Activated CD8-positive, alpha-beta memory T cell treated with anti-CD3 and anti-CD28 coated beads, Interleukin-2, amount 50 U/mL, for 24 hours (primary cell): Measurements from ENCODE around the gene PSME3.

Source experiments
- DNase-seq: peaks from one replicate; pipeline ENCODE4 v3.0.0-alpha.2; 2020; ENCODE audit errors: extremely low read depth

PSME3 gene

DNA sequence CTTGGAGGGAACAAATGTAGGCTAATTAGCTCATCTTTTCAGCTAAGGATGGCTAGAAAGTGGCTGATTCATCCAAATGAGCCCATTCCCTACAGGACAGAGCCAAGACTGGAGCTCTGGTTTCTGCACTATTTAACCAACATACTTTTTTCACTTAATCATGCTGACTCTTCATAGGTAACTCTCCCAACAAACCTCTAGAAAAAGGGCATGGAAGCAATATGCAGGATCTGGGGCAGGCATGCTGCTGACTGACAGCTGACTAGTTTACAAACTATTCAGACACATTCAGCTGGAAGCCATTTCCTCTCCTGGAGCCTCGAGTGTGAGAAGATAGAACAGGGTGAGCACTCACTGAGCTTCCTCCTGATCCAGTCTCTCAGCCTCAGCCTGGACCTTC is 15.3 kb upstream of the PSME3 start:
- DNase-seq = no peak

- DNase-seq = no peak
Observed at GRCh38 chr17:42818379-42818778, 14.8 kb upstream of the PSME3 start.

- peak; percentile 30 for DNase-seq
Observed at GRCh38 chr17:42819939-42820535, 13.2 kb upstream of the PSME3 start.

DNA sequence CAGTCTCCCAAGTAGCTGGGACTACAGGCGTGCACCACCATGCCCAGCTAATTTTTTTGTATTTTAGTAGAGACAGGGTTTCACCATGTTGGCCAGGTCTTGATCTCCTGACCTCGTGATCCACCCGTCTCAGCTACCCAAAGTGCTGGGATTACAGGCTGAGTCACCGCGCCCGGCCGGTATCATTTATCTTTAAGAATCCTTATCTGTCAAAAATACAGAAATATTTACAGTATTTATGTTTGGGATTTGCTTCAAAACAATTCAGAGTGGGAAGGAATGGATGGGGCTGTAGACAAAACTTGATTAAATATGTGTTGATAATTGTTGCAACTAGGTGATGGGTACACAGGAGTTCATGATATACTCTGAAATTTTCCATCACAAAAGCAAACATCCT is 12.0 kb upstream of the PSME3 start:
- no peak for DNase-seq

DNA sequence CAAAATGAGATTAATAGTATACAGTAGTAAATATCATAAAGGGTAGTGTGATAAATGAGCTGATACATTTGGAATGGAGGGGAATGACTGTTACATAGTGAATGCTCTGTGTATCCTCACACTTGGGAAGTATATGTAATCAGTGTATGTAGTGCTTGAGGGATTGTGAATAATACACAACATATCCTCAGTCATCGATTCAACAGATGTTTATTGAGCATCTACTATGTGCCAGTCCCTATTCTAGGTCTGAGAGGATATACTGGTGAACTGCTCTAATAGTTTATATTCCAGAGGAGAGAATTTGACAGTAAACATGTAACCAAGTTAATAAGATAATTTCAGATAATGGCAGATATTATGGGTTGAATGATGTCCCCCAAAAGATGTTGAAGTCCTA is 5.7 kb upstream of the PSME3 start:
- DNase-seq = no peak

- DNase-seq = no peak
Observed at GRCh38 chr17:42830971-42831370, 2.2 kb upstream of the PSME3 start.

- DNase-seq = no peak
Observed at GRCh38 chr17:42832213-42832933, 824 bp upstream of the PSME3 start.

- DNase-seq = no peak
Observed at GRCh38 chr17:42833767-42834422, 698 bp downstream of the PSME3 start.

- DNase-seq = no peak
Observed at GRCh38 chr17:42835732-42836131, 2.5 kb downstream of the PSME3 start.

DNA sequence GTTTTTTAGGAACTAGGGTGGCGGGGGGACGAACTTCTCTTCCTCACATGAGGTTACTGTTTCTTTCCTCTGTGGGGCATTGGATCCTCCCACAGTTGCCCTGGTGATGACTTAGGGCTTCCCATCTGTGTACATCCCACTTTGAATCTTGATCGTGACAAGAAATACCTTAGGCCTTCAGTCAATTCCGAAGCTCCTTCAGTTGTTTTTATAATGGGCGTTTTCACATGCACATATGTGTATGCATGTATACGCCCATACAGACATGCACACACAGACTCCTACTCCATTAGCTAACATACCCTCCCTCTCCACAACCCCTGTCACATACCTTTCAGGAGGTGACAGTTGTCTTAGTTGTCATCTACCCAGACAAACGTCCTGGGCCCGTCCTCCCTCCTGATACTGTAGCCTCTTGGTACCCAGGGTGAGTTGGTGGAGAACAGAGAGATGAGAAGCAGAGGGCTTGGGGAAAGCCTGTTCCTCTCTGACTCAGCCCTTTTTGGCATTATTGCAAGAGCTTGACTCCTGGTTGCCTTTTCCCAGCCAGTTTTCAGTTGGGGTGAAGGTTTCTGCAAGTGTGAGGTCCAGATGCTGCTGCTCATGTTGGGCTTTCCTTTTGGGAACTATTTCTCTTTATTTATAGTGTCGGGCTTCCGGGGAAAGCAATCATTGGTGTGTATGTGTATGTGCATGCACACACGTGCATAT is 8.9 kb downstream of the PSME3 start:
- DNase-seq = no peak

- no peak for DNase-seq
Observed at GRCh38 chr17:42843358-42843934, 10.2 kb downstream of the PSME3 start.

DNA sequence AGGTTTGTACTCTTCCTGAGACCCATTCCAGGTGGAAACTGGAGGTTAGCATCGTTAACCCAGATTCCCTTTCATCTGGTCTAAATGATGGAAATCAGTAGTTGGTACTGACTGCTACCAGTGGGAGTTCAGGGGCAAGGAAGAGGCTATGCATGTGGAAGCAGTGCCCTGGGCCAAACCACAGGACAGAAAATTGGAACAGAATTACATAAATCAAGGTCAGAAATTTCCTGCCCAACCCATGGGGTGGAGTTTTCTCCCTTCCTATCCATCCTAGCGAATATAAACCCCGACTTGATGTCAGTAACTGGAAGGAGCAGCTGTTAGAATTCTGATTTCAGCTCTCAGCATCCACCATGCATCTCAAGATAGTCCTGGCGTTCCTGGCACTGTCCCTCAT is 11.1 kb downstream of the PSME3 start, which contains the start of gene AOC2:
TSS of gene AOC2 (plus strand) at position 310 of the 400 bp plus-strand sequence. CDS start at position 357, 47 bp downstream.
- no peak for DNase-seq

- DNase-seq = no peak
Observed at GRCh38 chr17:42844761-42845555, 11.8 kb downstream of the PSME3 start.

DNA sequence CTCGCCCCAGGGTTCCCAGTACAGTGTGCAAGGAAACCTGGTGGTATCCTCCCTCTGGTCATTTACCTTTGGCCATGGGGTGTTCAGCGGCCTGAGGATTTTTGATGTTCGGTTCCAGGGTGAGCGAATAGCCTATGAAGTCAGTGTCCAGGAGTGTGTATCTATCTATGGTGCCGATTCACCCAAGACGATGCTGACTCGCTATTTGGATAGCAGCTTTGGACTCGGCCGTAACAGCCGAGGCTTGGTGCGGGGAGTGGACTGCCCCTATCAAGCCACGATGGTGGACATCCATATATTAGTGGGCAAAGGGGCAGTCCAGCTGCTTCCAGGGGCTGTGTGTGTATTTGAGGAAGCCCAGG is 12.3 kb downstream of the PSME3 start:
- no peak for DNase-seq

- DNase-seq = peak; percentile 14
Observed at GRCh38 chr17:42845918-42846593, 12.9 kb downstream of the PSME3 start.

DNA sequence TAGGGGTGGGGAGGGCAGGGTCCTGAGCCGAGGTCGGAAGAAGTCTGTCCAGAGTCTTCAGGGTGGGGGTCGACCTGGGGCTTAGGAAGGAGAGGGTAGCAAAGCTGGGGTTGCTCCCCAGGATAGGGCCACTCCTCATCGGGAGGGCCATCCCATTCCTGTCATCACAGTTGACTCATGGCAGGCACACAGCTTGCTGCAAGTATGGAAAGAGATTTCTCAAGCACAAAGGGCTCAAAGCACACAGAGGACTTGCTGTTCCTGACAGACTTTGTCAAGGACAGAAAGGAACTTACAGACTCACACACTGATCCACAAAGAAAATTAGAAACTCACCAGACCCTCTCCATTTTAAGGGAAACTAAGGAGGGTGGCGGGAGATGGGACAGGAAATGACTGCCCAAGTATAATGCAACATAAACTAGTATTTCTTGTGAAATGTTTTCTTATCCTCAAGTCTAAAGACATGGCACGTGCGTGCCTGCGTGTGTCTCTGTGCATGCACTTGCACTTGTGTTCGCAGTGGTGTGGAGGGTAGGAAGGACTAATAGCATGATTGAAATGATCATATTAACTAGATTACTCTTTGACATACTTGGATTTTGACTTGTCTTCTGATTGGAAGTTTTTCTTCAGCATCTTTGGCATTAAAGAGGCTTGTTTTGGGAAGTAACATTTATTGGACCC is 13.5 kb downstream of the PSME3 start:
- no peak for DNase-seq

DNA sequence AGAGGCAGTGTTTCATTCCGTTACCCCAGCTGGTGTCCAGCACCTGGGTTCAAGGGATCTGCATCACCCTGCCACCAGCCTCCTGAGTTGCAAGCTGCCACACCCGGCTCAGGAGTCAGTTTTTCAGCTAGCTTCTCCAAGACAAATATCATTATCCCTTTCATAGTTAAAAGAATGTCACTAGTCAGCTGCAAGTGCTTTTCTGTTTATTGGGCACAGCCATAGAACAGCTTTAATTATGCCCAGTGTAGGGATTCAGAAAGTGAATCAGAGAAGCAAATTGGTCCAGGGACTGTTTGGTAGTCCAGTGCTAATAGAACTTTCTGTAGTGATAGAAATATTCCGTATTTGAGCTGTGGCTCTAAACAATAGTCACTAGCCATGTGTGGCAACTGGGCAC is 14.9 kb downstream of the PSME3 start:
- DNase-seq = no peak

DNA sequence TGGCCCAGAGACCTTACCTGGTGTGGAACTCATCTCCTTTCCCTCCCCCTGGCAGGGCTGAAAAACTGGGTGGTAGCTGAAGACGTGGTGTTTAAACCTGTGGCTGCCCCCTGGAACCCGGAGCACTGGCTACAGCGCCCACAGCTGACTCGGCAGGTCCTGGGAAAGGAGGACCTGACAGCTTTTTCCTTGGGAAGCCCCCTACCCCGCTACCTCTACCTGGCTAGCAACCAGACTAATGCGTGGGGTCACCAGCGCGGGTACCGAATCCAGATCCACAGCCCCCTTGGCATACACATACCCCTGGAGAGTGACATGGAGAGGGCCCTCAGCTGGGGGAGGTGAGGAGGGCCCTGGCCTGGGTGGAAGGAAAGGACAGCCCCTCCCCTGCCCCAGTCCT is 15.8 kb downstream of the PSME3 start:
- no peak for DNase-seq

DNA sequence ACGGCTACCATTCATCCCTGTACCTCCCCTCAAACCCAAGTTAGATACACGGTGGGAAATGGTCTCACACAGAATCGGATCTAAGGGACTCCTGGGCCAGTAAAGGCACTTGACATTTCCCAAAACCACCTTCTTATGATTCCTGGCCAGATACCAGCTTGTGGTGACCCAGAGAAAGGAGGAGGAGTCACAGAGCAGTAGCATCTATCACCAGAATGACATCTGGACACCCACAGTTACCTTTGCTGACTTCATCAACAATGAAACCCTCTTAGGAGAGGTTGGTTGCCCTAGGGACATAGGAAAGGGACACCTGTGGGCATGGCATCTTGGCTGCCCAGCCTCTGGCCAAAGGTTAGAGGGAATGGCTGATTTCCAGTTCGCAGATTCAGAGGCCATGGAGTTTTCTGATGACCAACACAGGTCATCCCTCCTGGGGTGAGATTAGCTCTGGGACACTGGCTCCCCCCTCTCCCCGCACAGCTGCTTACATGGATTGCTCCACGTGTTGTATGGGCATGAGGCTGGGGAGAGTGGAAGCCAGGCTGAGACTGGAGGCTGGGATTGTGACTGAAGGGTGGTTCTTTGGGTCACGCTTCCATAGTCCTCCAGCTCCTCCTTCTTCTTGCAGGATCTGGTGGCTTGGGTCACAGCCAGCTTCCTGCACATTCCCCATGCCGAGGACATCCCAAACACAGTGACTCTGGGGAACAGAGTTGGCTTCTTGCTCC is 16.4 kb downstream of the PSME3 start:
- DNase-seq = no peak

DNA sequence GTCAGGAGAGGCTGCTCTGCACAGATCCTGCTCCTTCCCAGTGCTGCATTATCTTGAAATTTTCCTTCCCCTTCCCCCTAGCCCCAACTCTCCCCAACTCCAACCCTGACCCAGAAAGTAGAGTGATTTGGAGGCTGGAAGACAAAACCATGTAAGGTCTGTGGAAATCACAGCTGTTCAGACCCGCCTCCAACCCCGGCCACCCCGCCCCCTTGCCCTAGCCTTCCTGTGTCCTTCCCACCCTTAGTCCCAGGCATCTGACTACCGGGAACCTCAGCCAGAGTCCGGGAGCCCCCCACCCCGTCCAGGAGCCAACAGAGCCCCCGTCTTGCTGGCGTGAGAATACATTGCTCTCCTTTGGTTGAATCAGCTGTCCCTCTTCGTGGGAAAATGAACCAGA is 17.8 kb downstream of the PSME3 start, which contains the start of gene AOC3:
TSS of gene AOC3 (plus strand) at position 246 of the 400 bp plus-strand sequence. CDS start at position 391, 145 bp downstream.
- DNase-seq = no peak
